Activated T-helper 1 cell treated with anti-CD3 and anti-CD28 coated beads, Interleukin-12 subunit alpha, Interleukin-12 subunit beta, Interleukin-2, Interleukin-4 antibody, amounts not matched to agents 30 ng/mL and 10 ng/mL and 1 ng/mL, durations not matched to agents 14 hours and 24 hours and 36 hours (primary cell): ENCODE results near the gene FBXW7. TPM values are rescaled to one million over a fixed set of nuclear protein-coding genes. Genes with fewer than 3 reads are reported as not detected.

ENCODE experiments used
- DNase-seq: peaks from one replicate; pipeline ENCODE4 v3.0.0; 2021; ENCODE audit warnings: low spot score
- H3K27ac Mint-ChIP-seq: one replicate; pipeline ENCODE4 v1.8.0; 2021; ENCODE audit warnings: mild to moderate bottlenecking, mixed read lengths
- H3K27me3 Mint-ChIP-seq: one replicate; pipeline ENCODE4 v1.8.0; 2022; ENCODE audit warnings: mild to moderate bottlenecking, moderate library complexity, mixed read lengths; ENCODE audit not compliant: insufficient read depth
- H3K36me3 Mint-ChIP-seq: one replicate; pipeline ENCODE4 v1.8.0; 2021; ENCODE audit warnings: low read depth, mixed read lengths
- H3K4me1 Mint-ChIP-seq: one replicate; pipeline ENCODE4 v1.8.0; 2021; ENCODE audit warnings: low read depth, mixed read lengths
- H3K4me3 Mint-ChIP-seq: one replicate; pipeline ENCODE4 v1.8.0; 2021; ENCODE audit warnings: mild to moderate bottlenecking, moderate library complexity, mixed read lengths
- H3K9me3 Mint-ChIP-seq: one replicate; pipeline ENCODE4 v1.8.0; 2021; ENCODE audit warnings: mixed read lengths
- intact Hi-C: fragments of 100-400 bp; cut with micrococcal nuclease; formaldehyde crosslinking; loops from one replicate; pipeline ENCODE4 v1.15.1; 2024
- total RNA-seq: library from RNA; stranded (reverse); gene quantifications from 2 replicates; pipeline ENCODE4 v1.2.3, GENCODE V29; 2022

The FBXW7 gene
- total RNA-seq, 1 donor from 2014 or later, result 53.3 TPM

GRCh38 chr4:152293527-152293926 is 242.4 kb downstream of the FBXW7 start:
- H3K4me3 Mint-ChIP-seq, result no peak overlapping the region
- no peak overlapping the region for H3K27ac Mint-ChIP-seq
- H3K27me3 Mint-ChIP-seq, result peaks cover 4% of the 10 kb centered on the region
- H3K36me3 Mint-ChIP-seq, result no peaks in the 10 kb centered on the region
- no peak for DNase-seq
- no peaks in the 10 kb centered on the region for H3K9me3 Mint-ChIP-seq
- intact Hi-C loops, result no loop called here
- H3K4me1 Mint-ChIP-seq, result no peaks in the 10 kb centered on the region

- intact Hi-C loops, result no loop called here
- Mint-ChIP-seq H3K27me3 (peaks cover 6% of the 10 kb centered on the region), H3K4me3 (no peak overlapping the region), H3K27ac (no peak overlapping the region), H3K4me1 (no peaks in the 10 kb centered on the region), H3K36me3 (no peaks in the 10 kb centered on the region), H3K9me3 (no peaks in the 10 kb centered on the region)
- no peak for DNase-seq
These were observed 245.4 kb downstream of the FBXW7 start for GRCh38 chr4:152290366-152290921.

DNA sequence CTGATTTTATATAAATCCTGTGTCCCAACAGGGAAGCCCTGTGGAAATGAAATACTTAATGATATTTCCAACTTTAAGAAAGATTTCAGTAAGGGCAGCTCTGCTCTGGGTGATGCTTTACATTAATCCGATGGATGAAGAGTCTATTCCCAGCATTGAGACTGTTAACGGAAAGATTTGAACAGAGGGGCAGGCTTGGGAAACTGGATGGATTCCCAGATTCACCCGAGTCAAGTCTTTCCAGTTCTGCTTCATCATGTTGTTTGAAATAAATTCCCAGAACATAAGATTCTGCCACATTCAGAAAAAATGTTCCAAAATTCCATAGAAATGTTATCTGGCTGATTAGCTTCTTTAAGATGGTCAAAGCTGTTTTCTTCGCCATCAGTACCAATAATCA is 246.0 kb downstream of the FBXW7 start:
- intact Hi-C loops, result no loop called here
- H3K36me3 Mint-ChIP-seq, result peaks cover 1% of the 10 kb centered on the region
- no peak overlapping the region for H3K27ac Mint-ChIP-seq
- H3K4me1 Mint-ChIP-seq, result no peaks in the 10 kb centered on the region
- H3K27me3 Mint-ChIP-seq, result peaks cover 6% of the 10 kb centered on the region
- DNase-seq, result no peak
- peaks cover 3% of the 10 kb centered on the region for H3K9me3 Mint-ChIP-seq
- no peak overlapping the region for H3K4me3 Mint-ChIP-seq

DNA sequence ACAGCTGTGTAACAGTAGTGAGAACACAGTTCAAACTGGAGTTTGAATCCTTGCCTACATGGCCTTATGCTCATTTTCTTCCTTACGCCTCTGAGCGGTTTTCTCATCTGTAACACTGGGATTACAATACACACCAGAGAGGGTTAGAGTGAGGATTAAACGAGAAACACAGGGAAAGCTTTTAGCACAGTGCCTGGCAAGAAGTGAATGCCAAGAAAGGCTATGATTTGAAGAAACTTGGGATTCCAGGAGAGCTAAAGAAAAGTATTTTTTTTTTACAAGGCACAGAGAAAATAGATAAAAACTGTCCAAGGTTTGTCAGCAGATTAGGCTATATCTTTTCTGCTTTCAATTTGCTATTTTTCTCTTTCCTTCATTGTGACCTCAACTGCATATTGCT is 246.4 kb downstream of the FBXW7 start:
- Mint-ChIP-seq H3K4me1 (no peaks in the 10 kb centered on the region), H3K27ac (no peak overlapping the region), H3K4me3 (no peak overlapping the region), H3K27me3 (peaks cover 6% of the 10 kb centered on the region), H3K9me3 (peaks cover 3% of the 10 kb centered on the region), H3K36me3 (peaks cover 1% of the 10 kb centered on the region)
- no peak for DNase-seq
- intact Hi-C loops, result no loop called here

GRCh38 chr4:152283801-152284470 is 252.0 kb downstream of the FBXW7 start:
- peaks cover 4% of the 10 kb centered on the region for H3K36me3 Mint-ChIP-seq
- no peak overlapping the region for H3K27ac Mint-ChIP-seq
- H3K9me3 Mint-ChIP-seq, result peaks cover 3% of the 10 kb centered on the region
- H3K4me3 Mint-ChIP-seq, result no peak overlapping the region
- peaks cover 19% of the 10 kb centered on the region for H3K4me1 Mint-ChIP-seq
- H3K27me3 Mint-ChIP-seq, result peaks cover 2% of the 10 kb centered on the region
- DNase-seq, result no peak
- intact Hi-C loops, result no loop called here

DNA sequence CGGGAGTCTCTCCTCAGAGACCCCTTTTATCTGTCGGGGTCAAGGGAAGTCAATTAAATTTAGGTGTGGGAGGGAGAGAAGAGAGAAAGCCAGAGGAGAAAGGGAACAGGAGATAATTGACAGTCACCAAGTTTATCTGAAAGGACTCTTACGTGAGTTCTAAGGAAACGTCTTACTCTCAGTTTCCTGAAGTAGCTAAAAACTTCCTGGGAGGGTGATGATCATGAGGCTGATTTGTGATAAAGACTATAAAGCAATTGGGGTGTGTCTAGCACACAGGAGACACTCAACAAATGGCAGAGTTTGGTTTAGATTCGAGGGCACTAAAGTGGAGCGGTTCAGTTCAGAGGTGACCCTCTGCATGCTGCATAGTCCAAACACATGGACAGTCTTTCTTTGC is 254.1 kb downstream of the FBXW7 start:
- H3K36me3 Mint-ChIP-seq, result peaks cover 4% of the 10 kb centered on the region
- H3K4me1 Mint-ChIP-seq, result peaks cover 31% of the 10 kb centered on the region
- H3K9me3 Mint-ChIP-seq, result peaks cover 3% of the 10 kb centered on the region
- no peak overlapping the region for H3K27ac Mint-ChIP-seq
- DNase-seq, result no peak
- intact Hi-C loops, result no loop called here
- no peak overlapping the region for H3K4me3 Mint-ChIP-seq
- H3K27me3 Mint-ChIP-seq, result no peaks in the 10 kb centered on the region

DNA sequence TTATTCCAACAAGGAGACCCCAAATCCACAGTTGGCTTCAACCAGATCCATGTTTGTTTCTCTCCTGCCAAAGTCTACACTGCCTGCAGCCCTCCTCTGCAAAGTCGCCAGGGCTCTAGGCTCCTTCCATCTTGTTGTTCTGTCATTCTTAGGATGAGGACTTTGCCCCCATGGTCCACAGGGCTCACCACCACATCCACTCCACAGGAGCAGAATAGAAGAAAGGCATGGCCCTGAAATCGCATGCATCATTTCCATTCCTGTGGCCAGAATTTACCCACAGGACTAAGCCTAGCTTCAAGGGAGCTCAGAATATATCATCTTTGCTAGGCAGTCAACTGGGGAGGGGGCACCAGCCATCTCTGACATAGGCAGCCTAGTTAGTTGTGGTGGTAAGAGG is 254.7 kb downstream of the FBXW7 start:
- Mint-ChIP-seq H3K27me3 (no peaks in the 10 kb centered on the region), H3K36me3 (peaks cover 4% of the 10 kb centered on the region), H3K4me1 (peaks cover 31% of the 10 kb centered on the region), H3K9me3 (peaks cover 3% of the 10 kb centered on the region), H3K4me3 (no peak overlapping the region), H3K27ac (no peak overlapping the region)
- DNase-seq, result no peak
- intact Hi-C loops, result no loop called here

- Mint-ChIP-seq H3K4me1 (peaks cover 31% of the 10 kb centered on the region), H3K9me3 (no peaks in the 10 kb centered on the region), H3K36me3 (peaks cover 3% of the 10 kb centered on the region), H3K27me3 (no peaks in the 10 kb centered on the region), H3K27ac (no peak overlapping the region), H3K4me3 (no peak overlapping the region)
- intact Hi-C loops, result no loop called here
- no peak for DNase-seq
These were observed 256.7 kb downstream of the FBXW7 start for GRCh38 chr4:152279234-152279566.

GRCh38 chr4:152278505-152279233 is 257.2 kb downstream of the FBXW7 start:
- Mint-ChIP-seq H3K4me3 (no peak overlapping the region), H3K9me3 (no peaks in the 10 kb centered on the region), H3K4me1 (peaks cover 31% of the 10 kb centered on the region), H3K27ac (no peak overlapping the region), H3K36me3 (peaks cover 3% of the 10 kb centered on the region), H3K27me3 (no peaks in the 10 kb centered on the region)
- DNase-seq, result no peak
- intact Hi-C loops, result no loop called here

DNA sequence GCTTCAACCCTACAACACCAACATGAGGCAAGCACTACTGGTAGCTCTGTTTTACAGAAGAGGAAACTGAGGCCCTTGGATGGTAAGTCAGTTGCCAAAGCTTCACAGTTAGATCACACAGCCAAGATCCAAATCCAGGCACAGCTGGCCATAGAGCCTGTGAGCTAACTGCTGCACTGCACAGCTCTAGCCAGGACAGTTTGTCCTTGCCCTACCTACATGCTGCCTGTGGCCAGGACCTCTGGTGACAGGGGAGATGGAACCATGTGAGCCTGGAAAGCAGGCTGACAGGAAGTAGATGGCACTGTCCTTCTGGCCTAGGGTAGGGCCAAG is 257.8 kb downstream of the FBXW7 start:
- intact Hi-C loops, result no loop called here
- H3K4me1 Mint-ChIP-seq, result peaks cover 31% of the 10 kb centered on the region
- H3K4me3 Mint-ChIP-seq, result no peak overlapping the region
- H3K27ac Mint-ChIP-seq, result no peak overlapping the region
- no peaks in the 10 kb centered on the region for H3K9me3 Mint-ChIP-seq
- H3K27me3 Mint-ChIP-seq, result no peaks in the 10 kb centered on the region
- no peak for DNase-seq
- peaks cover 1% of the 10 kb centered on the region for H3K36me3 Mint-ChIP-seq

- H3K36me3 Mint-ChIP-seq, result peaks cover 1% of the 10 kb centered on the region
- H3K4me1 Mint-ChIP-seq, result peaks cover 31% of the 10 kb centered on the region
- no peak overlapping the region for H3K27ac Mint-ChIP-seq
- intact Hi-C loops, result no loop called here
- H3K27me3 Mint-ChIP-seq, result no peaks in the 10 kb centered on the region
- no peak for DNase-seq
- no peak overlapping the region for H3K4me3 Mint-ChIP-seq
- no peaks in the 10 kb centered on the region for H3K9me3 Mint-ChIP-seq
These were observed 258.6 kb downstream of the FBXW7 start for GRCh38 chr4:152277333-152277732.

GRCh38 chr4:152273343-152273742 is 262.5 kb downstream of the FBXW7 start:
- H3K27ac Mint-ChIP-seq, result no peak overlapping the region
- no peaks in the 10 kb centered on the region for H3K27me3 Mint-ChIP-seq
- DNase-seq, result no peak
- H3K4me1 Mint-ChIP-seq, result peaks cover 6% of the 10 kb centered on the region
- H3K9me3 Mint-ChIP-seq, result no peaks in the 10 kb centered on the region
- H3K4me3 Mint-ChIP-seq, result no peak overlapping the region
- no peaks in the 10 kb centered on the region for H3K36me3 Mint-ChIP-seq
- intact Hi-C loops, result no loop called here
